Activated CD8-positive, alpha-beta T cell treated with anti-CD3 and anti-CD28 coated beads for 36 hours (primary cell): ENCODE data around the gene TMEM131. TPM values are rescaled to one million over a fixed set of nuclear protein-coding genes. Genes with fewer than 3 reads are reported as not detected.

Experiments used
- ATAC-seq: fragments of 200-7000 bp; cut with Tn5 transposase; one replicate; pipeline ENCODE4 v1.10.0; 2021; ENCODE audit warnings: mild to moderate bottlenecking, moderate library complexity
- CTCF ChIA-PET: fragments of 350-600 bp; sonication (Branson Sonifier 250); formaldehyde crosslinking; loops from one replicate; lab custom pipeline; 2021; ENCODE audit warnings: antibody characterized with exemption; lab: Charles Lee
- POLR2A ChIA-PET: fragments of 350-600 bp; sonication (Branson Sonifier 250); formaldehyde crosslinking; loops from one replicate; lab custom pipeline; 2021; ENCODE audit warnings: antibody characterized with exemption; lab: Charles Lee
- DNase-seq: peaks from one replicate; pipeline ENCODE4 v3.0.0-alpha.2; 2020
- H3K27ac Mint-ChIP-seq: one replicate; pipeline ENCODE4 v1.8.0; 2021; ENCODE audit warnings: mild to moderate bottlenecking, mixed read lengths
- H3K27me3 Mint-ChIP-seq: one replicate; pipeline ENCODE4 v1.8.0; 2021; ENCODE audit warnings: mixed read lengths
- H3K36me3 Mint-ChIP-seq: one replicate; pipeline ENCODE4 v1.8.0; 2021; ENCODE audit warnings: low read depth, mixed read lengths
- H3K4me1 Mint-ChIP-seq: one replicate; pipeline ENCODE4 v1.8.0; 2021; ENCODE audit warnings: low read depth, mixed read lengths
- H3K4me3 Mint-ChIP-seq: one replicate; pipeline ENCODE4 v1.8.0; 2021; ENCODE audit warnings: mild to moderate bottlenecking, moderate library complexity, mixed read lengths
- H3K9me3 Mint-ChIP-seq: one replicate; pipeline ENCODE4 v1.8.0; 2021; ENCODE audit warnings: mixed read lengths
- CTCF ChIP-seq: fragments of 200-600 bp; IDR thresholded peaks from one replicate; pipeline ENCODE4 v1.8.0; 2022; ENCODE audit warnings: antibody characterized with exemption, mild to moderate bottlenecking
- intact Hi-C: fragments of 100-400 bp; cut with micrococcal nuclease; formaldehyde crosslinking; loops from one replicate; pipeline ENCODE4 v1.10.0; 2022
- total RNA-seq, 2 experiments: library from RNA; stranded (reverse); gene quantifications; one replicate each; pipeline ENCODE4 v1.2.3, GENCODE V29; 2021

The TMEM131 gene
- total RNA-seq, 2 experiments from 2014 or later, result 24.2 to 27.4 TPM

- DNase-seq, result no peak
- ATAC-seq, result no peak
- ChIA-PET POLR2A (no interaction called here), CTCF (no interaction called here)
- Mint-ChIP-seq H3K4me1 (peaks cover 45% of the 10 kb centered on the region), H3K27me3 (no peaks in the 10 kb centered on the region), H3K36me3 (peaks cover 18% of the 10 kb centered on the region), H3K9me3 (no peaks in the 10 kb centered on the region), H3K4me3 (no peak overlapping the region), H3K27ac (no peak overlapping the region)
- intact Hi-C loops, result no loop called here
- no peak for TF ChIP-seq CTCF
These were observed 83.7 kb downstream of the TMEM131 start for GRCh38 chr2:97911922-97912575.

- H3K27me3 Mint-ChIP-seq, result no peaks in the 10 kb centered on the region
- intact Hi-C loops, result no loop called here
- peaks cover 45% of the 10 kb centered on the region for H3K4me1 Mint-ChIP-seq
- ChIA-PET POLR2A (no interaction called here), CTCF (no interaction called here)
- H3K36me3 Mint-ChIP-seq, result peaks cover 24% of the 10 kb centered on the region
- no peak overlapping the region for H3K27ac Mint-ChIP-seq
- TF ChIP-seq CTCF, result no peak
- no peaks in the 10 kb centered on the region for H3K9me3 Mint-ChIP-seq
- ATAC-seq, result no peak
- H3K4me3 Mint-ChIP-seq, result no peak overlapping the region
- no peak for DNase-seq
These were observed 84.4 kb downstream of the TMEM131 start for GRCh38 chr2:97911206-97911921.

GRCh38 chr2:97910403-97911205 lies 85.1 kb downstream of the TMEM131 start:
- POLR2A ChIA-PET, result no interaction called here

GRCh38 chr2:97908208-97908676 lies 87.5 kb downstream of the TMEM131 start:
- no peaks in the 10 kb centered on the region for H3K27me3 Mint-ChIP-seq
- no peak overlapping the region for H3K4me3 Mint-ChIP-seq
- intact Hi-C loops, result no loop called here
- no peaks in the 10 kb centered on the region for H3K9me3 Mint-ChIP-seq
- DNase-seq (no peak), ATAC-seq (no peak)
- peaks cover 34% of the 10 kb centered on the region for H3K36me3 Mint-ChIP-seq
- H3K4me1 Mint-ChIP-seq, result peaks cover 33% of the 10 kb centered on the region
- H3K27ac Mint-ChIP-seq, result no peak overlapping the region
- ChIA-PET POLR2A (no interaction called here), CTCF (no interaction called here)
- TF ChIP-seq CTCF, result no peak

More at GRCh38 chr2:97910403-97911205, 85.1 kb downstream of the TMEM131 start:
- intact Hi-C loops, result no loop called here
- Mint-ChIP-seq H3K36me3 (peaks cover 29% of the 10 kb centered on the region), H3K27ac (no peak overlapping the region), H3K4me1 (peaks cover 45% of the 10 kb centered on the region), H3K9me3 (no peaks in the 10 kb centered on the region), H3K4me3 (no peak overlapping the region), H3K27me3 (no peaks in the 10 kb centered on the region)
- no peak for DNase-seq
- CTCF ChIA-PET, result no interaction called here
- no peak for TF ChIP-seq CTCF
- ATAC-seq, result no peak
